Endothelial cell of umbilical vein (primary cell): Measurements from ENCODE around the gene PRRX1. TPM values are rescaled to one million over a fixed set of nuclear protein-coding genes. Genes with fewer than 3 reads are reported as not detected.

Source experiments
- BruUV-seq: library from RNA; stranded (reverse); fragments of 400-500 nt; replicated peaks from 2 replicates; lab custom pipeline; 2021; lab: Mats Ljungman, UMichigan
- CTCF ChIA-PET: fragments of 300-600, 350-600 bp; sonication (Branson Sonifier 250); formaldehyde crosslinking; loops from one replicate; lab custom pipeline; 2021; ENCODE audit warnings: antibody characterized with exemption, inconsistent platforms; lab: Charles Lee
- POLR2A ChIA-PET: fragments of 300-600, 350-600 bp; sonication (Branson Sonifier 250); formaldehyde crosslinking; loops from one replicate; lab custom pipeline; 2021; ENCODE audit warnings: antibody characterized with exemption, inconsistent platforms; lab: Charles Lee
- DNase-seq: peaks from one replicate; pipeline ENCODE4 v3.0.0-alpha.2; 2011; ENCODE audit warnings: low read depth, low spot score
- FAIRE-seq: peaks from 2 replicates; lab custom pipeline; 2011; peaks lifted over from hg19 to GRCh38; lab: Jason Lieb, UNC
- H2AFZ ChIP-seq: 2 replicates; pipeline ENCODE4 v1.6.0; 2012; ENCODE audit warnings: low read depth, low read length, control low read depth, inconsistent platforms
- H3K27ac ChIP-seq: 2 replicates; pipeline ENCODE4 v1.5.1; 2011; ENCODE audit warnings: low read depth, mild to moderate bottlenecking, control low read depth, low read length, moderate library complexity; ENCODE audit not compliant: insufficient read depth
- H3K27me3 ChIP-seq, 2 experiments: 2 replicates each; pipeline versions ENCODE4 v1.6.0 to v1.6.1; 2011; ENCODE audit warnings: low read length in 2 of 2, mixed read lengths in 1 of 2; ENCODE audit not compliant: control insufficient read depth in 2 of 2, insufficient read depth in 2 of 2
- H3K36me3 ChIP-seq, 2 experiments: 2 replicates in 1 of 2; 3 replicates in 1 of 2; pipeline ENCODE4 v1.5.1; 2011; ENCODE audit warnings: low read length in 2 of 2, mild to moderate bottlenecking in 1 of 2, moderate library complexity in 1 of 2; ENCODE audit not compliant: control insufficient read depth in 2 of 2, insufficient read depth in 2 of 2; ENCODE audit errors: extremely low read depth in 1 of 2
- H3K4me1 ChIP-seq: 3 replicates; pipeline ENCODE4 v1.5.1; 2011; ENCODE audit warnings: mild to moderate bottlenecking, low read length; ENCODE audit not compliant: control insufficient read depth, insufficient read depth; ENCODE audit errors: extremely low read depth
- H3K4me2 ChIP-seq: 2 replicates; pipeline ENCODE4 v1.6.1; 2011; ENCODE audit warnings: low read length, control low read depth, mixed read lengths; ENCODE audit not compliant: insufficient read depth
- H3K4me3 ChIP-seq, 3 experiments: fragments of 200-600 bp in 1 of 3; sonication (generic), shearing (Covaris generic) in 1 of 3; replicated peaks in 1 of 3; 2 replicates each; pipeline ENCODE4 v1.5.1; 2011 to 2016; ENCODE audit warnings: control low read depth in 3 of 3, low read length in 3 of 3, mild to moderate bottlenecking in 2 of 3, inconsistent platforms in 1 of 3, low read depth in 1 of 3, moderate library complexity in 1 of 3; ENCODE audit not compliant: insufficient read depth in 1 of 3
- H3K79me2 ChIP-seq: 2 replicates; pipeline ENCODE4 v1.6.0; 2012; ENCODE audit warnings: low read length, inconsistent platforms; ENCODE audit not compliant: control insufficient read depth, insufficient read depth
- H3K9ac ChIP-seq: replicated peaks from 2 replicates; pipeline ENCODE3; 2011; ENCODE audit warnings: low read length, control low read depth; ENCODE audit not compliant: insufficient read depth; ENCODE audit errors: extremely low read depth
- H3K9me1 ChIP-seq: replicated peaks from 3 replicates; pipeline ENCODE4 v1.6.0; 2011; ENCODE audit warnings: mild to moderate bottlenecking, low read length; ENCODE audit not compliant: control insufficient read depth, insufficient read depth; ENCODE audit errors: extremely low read depth
- H3K9me3 ChIP-seq: replicated peaks from 2 replicates; pipeline ENCODE4 v1.5.1; 2012; ENCODE audit warnings: low read length, inconsistent platforms; ENCODE audit not compliant: control insufficient read depth, insufficient read depth
- H4K20me1 ChIP-seq: replicated peaks from 2 replicates; pipeline ENCODE3; 2011; ENCODE audit warnings: mild to moderate bottlenecking, low read length; ENCODE audit not compliant: control insufficient read depth, insufficient read depth; ENCODE audit errors: extremely low read depth
- EZH2 ChIP-seq: IDR thresholded peaks from 2 replicates; pipeline ENCODE4 v1.6.1; 2012; ENCODE audit warnings: borderline replicate concordance, low read depth, mild to moderate bottlenecking, moderate library complexity, low read length, inconsistent platforms; ENCODE audit not compliant: severe bottlenecking
- FOS ChIP-seq: IDR thresholded peaks from 2 replicates; pipeline ENCODE4 v1.6.1; 2011; ENCODE audit warnings: mild to moderate bottlenecking, low read length, moderate library complexity, borderline replicate concordance; ENCODE audit not compliant: insufficient read depth
- GATA2 ChIP-seq: IDR thresholded peaks from 2 replicates; pipeline ENCODE4 v1.7.0; 2011; ENCODE audit warnings: low read depth, mild to moderate bottlenecking, moderate library complexity, mixed read lengths, low read length; ENCODE audit not compliant: insufficient read length, insufficient read depth
- JUN ChIP-seq: IDR thresholded peaks from 2 replicates; pipeline ENCODE4 v1.6.1; 2011; ENCODE audit warnings: borderline replicate concordance, low read depth; ENCODE audit not compliant: insufficient read length, insufficient read depth
- MYC ChIP-seq: IDR thresholded peaks from one replicate; pipeline ENCODE4 v1.6.1; 2011; ENCODE audit warnings: mild to moderate bottlenecking, low read depth, low read length
- POLR2A ChIP-seq: IDR thresholded peaks from 2 replicates; pipeline ENCODE4 v1.6.1; 2012; ENCODE audit warnings: low read depth, mild to moderate bottlenecking, control low read depth, low read length
- POLR2AphosphoS5 ChIP-seq: IDR thresholded peaks from 2 replicates; pipeline ENCODE4 v1.6.1; 2012; ENCODE audit warnings: low read depth, mild to moderate bottlenecking, control low read depth, low read length, moderate library complexity; ENCODE audit not compliant: insufficient read depth
- dilution Hi-C: fragments of 300-500 bp; cut with MboI; formaldehyde crosslinking; loops from one replicate; pipeline ENCODE4 v1.15.0; 2019; ENCODE audit warnings: low sequenced_read_pairs; ENCODE audit not compliant: extremely low pct_ligation_motif_present
- intact Hi-C: fragments of 100-400 bp; cut with micrococcal nuclease; formaldehyde crosslinking; loops from one replicate; pipeline ENCODE4 v1.10.0; 2022
- polyA plus RNA-seq, 4 experiments: library from polyadenylated mRNA; depleted of rRNA in 3 of 4; stranded (reverse) in 3 of 4; unstranded in 1 of 4; fragments of >200 nt; gene quantifications; 2 replicates each; pipeline versions ENCODE4 v1.2.1 to v1.2.3, GENCODE V29; 2011 to 2012; ENCODE audit warnings: missing spikeins in 1 of 4
- total RNA-seq: library from RNA; stranded (reverse); gene quantifications from 2 replicates; pipeline ENCODE4 v1.2.3, GENCODE V29; 2021
- TF ChIP-seq, protein P1 (sequence below): IDR thresholded peaks from 2 replicates; pipeline ENCODE4 v1.6.1; 2011; ENCODE audit not compliant: insufficient read depth, insufficient read length
- TF ChIP-seq, protein P2 (sequence below), 2 donors: IDR thresholded peaks; 1 replicate in 1 of 2; 2 replicates in 1 of 2; pipeline ENCODE4 v1.5.1; 2011; ENCODE audit warnings: low read length in 2 of 2, mild to moderate bottlenecking in 2 of 2, moderate library complexity in 2 of 2, control low read depth in 1 of 2, inconsistent platforms in 1 of 2, low read depth in 1 of 2; ENCODE audit not compliant: insufficient read depth in 1 of 2; ENCODE audit errors: extremely low read depth in 1 of 2

The PRRX1 gene
- total and polyA plus RNA-seq, 2 donors (not counting 3 experiments of a cell fraction or from before 2014, with no cell fraction given): 0.03 TPM; not detected in 1

DNA sequence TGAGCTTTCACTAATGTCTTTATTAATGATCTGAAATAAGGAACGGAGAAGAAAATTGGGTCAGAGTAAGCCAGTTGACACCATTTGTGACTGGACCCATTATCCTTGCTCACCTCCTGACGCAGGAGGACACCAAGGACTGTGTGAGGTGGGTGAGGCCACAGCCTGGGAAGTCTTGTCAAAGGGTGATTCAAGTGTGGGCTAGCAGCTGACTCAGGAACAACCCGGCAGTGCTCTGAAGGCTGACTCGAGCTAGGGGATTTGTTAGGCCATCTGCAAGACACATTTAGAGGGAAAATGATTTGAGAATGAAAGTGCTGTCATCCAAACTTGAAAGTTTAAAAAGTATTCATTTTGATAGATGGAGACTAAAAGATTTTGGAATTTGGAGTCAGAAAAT, 21.2 kb downstream of the PRRX1 start:
- Histone ChIP-seq H3K27me3 (no peaks in the 10 kb centered on the region), H3K9me3 (no peaks in the 10 kb centered on the region), H3K79me2 (no peaks in the 10 kb centered on the region), H3K9ac (no peak overlapping the region), H3K27ac (no peak overlapping the region), H3K4me3 (no peak overlapping the region), H2AFZ (no peak overlapping the region), H3K4me2 (no peak overlapping the region), H3K9me1 (no peaks in the 10 kb centered on the region), H3K4me1 (peaks cover 7% of the 10 kb centered on the region), H4K20me1 (no peaks in the 10 kb centered on the region), H3K36me3 (no peaks in the 10 kb centered on the region)
- dilution Hi-C loops: no loop called here
- no peak for TF ChIP-seq MYC
- TF ChIP-seq, protein P1, sequence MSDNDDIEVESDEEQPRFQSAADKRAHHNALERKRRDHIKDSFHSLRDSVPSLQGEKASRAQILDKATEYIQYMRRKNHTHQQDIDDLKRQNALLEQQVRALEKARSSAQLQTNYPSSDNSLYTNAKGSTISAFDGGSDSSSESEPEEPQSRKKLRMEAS: no peak
- TF ChIP-seq JUN: no peak
- no peak for TF ChIP-seq POLR2AphosphoS5
- TF ChIP-seq, protein P2, sequence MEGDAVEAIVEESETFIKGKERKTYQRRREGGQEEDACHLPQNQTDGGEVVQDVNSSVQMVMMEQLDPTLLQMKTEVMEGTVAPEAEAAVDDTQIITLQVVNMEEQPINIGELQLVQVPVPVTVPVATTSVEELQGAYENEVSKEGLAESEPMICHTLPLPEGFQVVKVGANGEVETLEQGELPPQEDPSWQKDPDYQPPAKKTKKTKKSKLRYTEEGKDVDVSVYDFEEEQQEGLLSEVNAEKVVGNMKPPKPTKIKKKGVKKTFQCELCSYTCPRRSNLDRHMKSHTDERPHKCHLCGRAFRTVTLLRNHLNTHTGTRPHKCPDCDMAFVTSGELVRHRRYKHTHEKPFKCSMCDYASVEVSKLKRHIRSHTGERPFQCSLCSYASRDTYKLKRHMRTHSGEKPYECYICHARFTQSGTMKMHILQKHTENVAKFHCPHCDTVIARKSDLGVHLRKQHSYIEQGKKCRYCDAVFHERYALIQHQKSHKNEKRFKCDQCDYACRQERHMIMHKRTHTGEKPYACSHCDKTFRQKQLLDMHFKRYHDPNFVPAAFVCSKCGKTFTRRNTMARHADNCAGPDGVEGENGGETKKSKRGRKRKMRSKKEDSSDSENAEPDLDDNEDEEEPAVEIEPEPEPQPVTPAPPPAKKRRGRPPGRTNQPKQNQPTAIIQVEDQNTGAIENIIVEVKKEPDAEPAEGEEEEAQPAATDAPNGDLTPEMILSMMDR (IDR thresholded peaks at IDR 0.05; ENCODE audit: extremely low read depth in 1 of 2, insufficient read depth in 1 of 2, low read depth in 1 of 2, low read length in 2 of 2): no peak
- no peak for TF ChIP-seq FOS
- no peak for TF ChIP-seq GATA2
- no peak for TF ChIP-seq EZH2
- TF ChIP-seq POLR2A: no peak
- intact Hi-C loops: loop anchor here (5.0 kb wide), 1 partner anchor 627 kb away; the partner anchor contains the start of gene FMO4
- ChIA-PET POLR2A (no interaction called here), CTCF (interaction anchor here (1.3 to 1.8 kb wide), 3 partner anchors 9 to 80 kb away, joined by 3 to 5 read pairs (median 3); no protein-coding TSS in a partner anchor)
- no TSS peak for BruUV-seq
- FAIRE-seq (no peak), DNase-seq (no peak)
